Germinal center (tissue), 1 donor: Measurements from ENCODE around the gene GSAP.
"Not testable (repeated sequence)": the region's sequence is repeated elsewhere in the genome, so short reads cannot be mapped to it uniquely, and the experiment has no call there.

ENCODE experiments used
- DNase-seq: peaks from one replicate; pipeline ENCODE4 v3.0.0; 2012; ENCODE audit warnings: mixed read lengths, low spot score

Gene GSAP

DNA sequence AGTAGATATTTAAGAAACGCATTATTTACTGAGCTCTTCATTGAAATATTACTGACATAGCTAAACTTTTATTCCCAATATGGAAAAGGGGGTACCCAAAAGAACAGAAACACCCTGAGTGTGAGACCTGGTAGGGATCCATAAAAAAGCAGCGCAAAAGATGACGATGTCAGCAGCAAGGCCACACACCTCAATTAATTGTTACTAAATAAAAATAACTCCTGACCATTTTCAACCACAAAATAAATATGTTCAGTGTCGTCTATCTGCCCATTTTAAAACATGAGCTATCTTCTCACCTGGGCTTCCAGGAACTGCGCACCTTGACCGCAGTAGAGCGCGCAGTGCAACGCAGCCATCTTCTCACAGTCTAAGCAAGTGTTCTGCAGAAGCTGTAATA is 61.2 kb downstream of the GSAP start:
- no peak for DNase-seq

DNA sequence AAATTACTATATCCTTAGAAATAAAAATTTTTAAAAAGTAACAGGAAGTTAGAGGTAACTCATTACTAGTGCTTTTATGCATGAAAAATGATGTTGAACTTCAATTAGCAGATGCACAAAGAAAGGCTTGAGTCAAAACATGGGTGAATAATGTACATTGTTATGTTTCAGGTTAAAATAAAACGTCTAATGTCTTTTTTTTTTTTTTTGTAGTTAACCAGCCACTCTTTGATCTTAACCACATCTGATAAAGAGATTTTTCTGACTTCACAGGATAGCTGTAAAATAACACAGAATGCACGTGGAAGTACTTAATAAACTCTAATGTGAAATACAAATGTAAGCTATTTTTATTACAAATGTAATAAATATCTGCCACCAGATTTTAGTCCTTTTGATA is 61.7 kb downstream of the GSAP start:
- no peak for DNase-seq

GRCh38 chr7:77353911-77354310 is 62.2 kb downstream of the GSAP start:
- DNase-seq = no peak

DNA sequence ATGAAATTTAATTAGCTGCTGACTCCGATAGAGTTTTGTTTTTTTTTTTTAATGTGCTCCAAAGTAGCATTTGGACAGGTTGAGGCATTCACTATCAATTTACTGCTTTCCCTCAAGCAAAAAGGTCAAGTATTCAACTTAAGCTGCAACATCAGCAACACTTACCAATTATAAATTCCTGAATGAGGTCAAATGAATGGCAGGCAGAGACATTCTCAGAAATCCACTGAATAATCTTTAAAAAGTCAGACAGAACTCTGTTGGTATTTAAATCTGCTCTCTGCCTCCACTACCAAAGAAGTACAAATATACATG is 62.8 kb downstream of the GSAP start:
- no peak for DNase-seq

- no peak for DNase-seq
Observed at GRCh38 chr7:77352665-77353406, 63.3 kb downstream of the GSAP start.

DNA sequence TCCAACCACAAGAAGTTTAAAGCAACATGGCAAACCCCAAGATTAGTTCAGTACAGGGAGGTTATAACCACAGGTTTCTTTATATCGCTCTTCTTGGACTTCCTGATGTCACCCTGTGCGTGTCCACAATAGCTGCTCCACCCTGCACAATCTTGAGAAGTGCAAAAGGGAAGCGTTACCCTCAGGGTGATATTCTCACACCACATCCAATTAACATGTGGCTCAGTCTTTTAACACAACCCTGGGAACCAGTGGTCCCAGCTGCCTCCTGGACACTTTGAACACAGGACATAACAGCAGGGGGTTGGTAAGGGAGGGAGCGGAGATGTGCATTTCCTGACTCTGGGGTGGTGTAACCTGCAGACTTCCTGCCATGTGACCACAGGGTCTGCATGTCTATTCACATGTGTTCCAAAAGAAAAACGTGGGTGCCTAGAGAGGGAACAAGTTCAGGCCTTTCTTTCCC is 64.6 kb downstream of the GSAP start:
- DNase-seq = peak; percentile 43

GRCh38 chr7:77349141-77349540 is 67.0 kb downstream of the GSAP start:
- no peak for DNase-seq

GRCh38 chr7:77348371-77348813 is 67.8 kb downstream of the GSAP start:
- no peak for DNase-seq

- DNase-seq = no peak
Observed at GRCh38 chr7:77346441-77346840, 69.7 kb downstream of the GSAP start.

DNA sequence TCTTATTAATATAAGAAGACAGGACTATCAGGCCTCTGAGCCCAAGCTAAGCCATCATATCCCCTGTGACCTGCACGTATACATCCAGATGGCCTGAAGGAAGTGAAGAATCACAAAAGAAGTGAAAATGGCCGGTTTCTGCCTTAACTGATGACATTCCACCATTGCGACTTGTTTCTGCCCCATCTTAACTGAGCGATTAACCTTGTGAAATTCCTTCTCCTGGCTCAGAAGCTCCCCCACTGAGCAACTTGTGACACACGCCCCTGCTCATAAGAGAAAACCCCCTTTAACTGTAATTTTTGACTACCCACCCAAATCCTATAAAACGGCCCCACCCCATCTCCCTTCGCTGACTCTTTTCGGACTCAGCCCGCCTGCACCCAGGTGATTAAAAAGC is 70.7 kb downstream of the GSAP start:
- DNase-seq = not testable (repeated sequence)

- DNase-seq = no peak
Observed at GRCh38 chr7:77339726-77340125, 76.4 kb downstream of the GSAP start.

DNA sequence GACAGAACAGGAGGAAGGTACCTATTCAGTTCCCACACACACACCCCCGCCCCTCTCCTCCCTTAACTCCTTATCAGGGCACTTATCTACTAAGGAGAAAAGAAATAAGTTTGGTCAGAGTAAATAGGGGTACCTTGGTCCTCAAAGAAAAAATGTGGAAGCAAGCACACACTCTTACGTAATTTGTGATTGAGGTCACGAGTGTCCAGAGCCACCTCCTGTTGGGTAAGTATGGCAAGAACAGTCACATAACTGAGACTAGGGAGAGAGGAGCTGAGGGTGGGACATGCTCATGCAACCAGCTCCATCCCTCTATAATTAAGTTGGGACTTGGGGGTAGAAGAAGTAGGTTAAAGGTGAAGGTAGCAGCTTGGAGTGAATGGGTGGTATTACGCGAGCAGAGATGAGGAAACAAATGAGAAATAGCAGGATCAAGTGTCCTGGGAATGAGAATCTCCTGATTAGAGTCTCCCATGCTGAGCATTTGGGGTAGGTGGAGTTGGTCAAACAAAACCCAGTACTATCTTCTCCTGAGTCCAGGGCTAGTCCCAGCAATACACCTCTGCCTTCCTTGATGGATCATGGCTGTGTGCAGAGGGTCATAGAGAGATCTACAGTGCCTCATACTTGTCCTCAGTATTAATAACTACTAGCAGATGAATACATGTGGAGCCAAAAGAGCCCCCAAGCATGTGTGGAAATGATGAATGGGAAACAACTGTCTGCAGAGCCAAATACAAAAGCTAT is 77.1 kb downstream of the GSAP start:
- no peak for DNase-seq

- DNase-seq = peak; percentile 13
Observed at GRCh38 chr7:77338260-77338659, 77.9 kb downstream of the GSAP start.

- no peak for DNase-seq
Observed at GRCh38 chr7:77337456-77337990, 78.6 kb downstream of the GSAP start.

GRCh38 chr7:77335581-77335980 is 80.6 kb downstream of the GSAP start:
- no peak for DNase-seq

GRCh38 chr7:77334039-77334438 is 82.1 kb downstream of the GSAP start:
- DNase-seq = not testable (repeated sequence)

DNA sequence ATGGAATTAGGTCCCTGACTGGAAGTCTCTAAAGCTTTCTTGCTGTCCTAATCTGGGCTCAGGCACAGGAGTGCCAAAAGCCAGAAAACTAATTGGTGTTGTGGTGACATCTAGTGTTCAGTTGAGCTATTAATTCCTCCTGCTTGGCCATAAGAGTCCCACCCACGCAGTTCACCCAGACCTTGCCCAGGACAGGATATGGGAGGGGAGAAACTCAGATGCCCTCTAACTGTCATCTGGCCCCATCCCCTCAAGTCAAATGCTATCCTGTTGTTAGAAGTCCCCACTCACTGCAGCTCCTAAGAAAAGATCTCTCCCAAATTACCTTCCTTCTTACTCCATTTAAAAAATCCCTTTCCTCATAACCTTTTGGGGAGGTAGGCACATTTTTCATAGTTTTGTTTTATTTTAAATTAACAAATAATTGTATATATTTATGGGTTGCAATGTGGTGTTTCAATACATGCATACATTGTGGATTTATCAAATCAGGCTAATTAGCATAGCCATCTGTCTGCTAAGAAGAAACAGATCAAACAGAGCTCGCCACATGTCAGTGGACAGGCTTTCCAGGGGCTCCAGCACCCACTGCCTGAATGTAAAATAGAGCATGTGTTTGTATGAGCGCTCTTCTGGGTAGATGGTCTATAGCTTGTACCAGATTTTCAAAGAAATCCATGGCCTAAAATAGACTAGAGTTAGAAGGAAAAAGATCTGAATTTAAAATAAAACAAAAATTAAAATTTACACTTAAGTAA is 84.0 kb downstream of the GSAP start:
- peak; percentile 75 for DNase-seq

DNA sequence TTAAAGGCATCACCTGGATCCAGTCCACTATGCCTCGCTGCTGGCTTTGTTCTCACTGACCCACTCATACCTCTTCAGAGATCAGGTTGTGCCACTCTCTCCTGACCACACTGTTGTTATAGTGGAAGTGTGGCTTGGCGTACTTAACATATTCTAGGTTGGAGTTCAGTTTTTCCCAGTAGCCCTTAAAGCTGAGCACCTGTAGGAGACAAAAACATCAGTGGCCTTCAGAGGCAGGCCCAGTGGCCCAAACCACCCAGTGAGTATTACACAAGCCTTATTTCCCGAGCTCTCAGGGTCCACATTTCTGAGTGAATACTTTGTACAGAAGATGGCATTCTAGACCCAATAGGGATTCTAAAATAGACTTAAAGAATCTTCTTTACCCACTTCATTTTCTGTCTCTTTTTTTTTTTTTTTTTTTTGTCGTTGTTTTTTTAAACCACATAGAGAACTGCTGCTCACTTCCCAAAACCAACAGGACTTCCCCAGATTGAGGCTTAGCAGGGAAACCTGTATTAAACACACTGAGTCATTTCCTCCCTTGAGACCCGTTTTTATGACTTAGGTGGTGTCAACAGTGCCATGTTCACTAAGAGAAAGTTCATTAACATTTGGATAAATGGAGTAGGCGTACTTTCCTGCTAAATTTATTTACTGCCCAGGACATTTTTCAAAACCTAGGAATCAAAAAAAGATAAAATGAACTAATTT is 85.8 kb downstream of the GSAP start:
- DNase-seq = peak; percentile 55

GRCh38 chr7:77329466-77330168 is 86.5 kb downstream of the GSAP start:
- DNase-seq = no peak

GRCh38 chr7:77328669-77329068 is 87.5 kb downstream of the GSAP start:
- no peak for DNase-seq

DNA sequence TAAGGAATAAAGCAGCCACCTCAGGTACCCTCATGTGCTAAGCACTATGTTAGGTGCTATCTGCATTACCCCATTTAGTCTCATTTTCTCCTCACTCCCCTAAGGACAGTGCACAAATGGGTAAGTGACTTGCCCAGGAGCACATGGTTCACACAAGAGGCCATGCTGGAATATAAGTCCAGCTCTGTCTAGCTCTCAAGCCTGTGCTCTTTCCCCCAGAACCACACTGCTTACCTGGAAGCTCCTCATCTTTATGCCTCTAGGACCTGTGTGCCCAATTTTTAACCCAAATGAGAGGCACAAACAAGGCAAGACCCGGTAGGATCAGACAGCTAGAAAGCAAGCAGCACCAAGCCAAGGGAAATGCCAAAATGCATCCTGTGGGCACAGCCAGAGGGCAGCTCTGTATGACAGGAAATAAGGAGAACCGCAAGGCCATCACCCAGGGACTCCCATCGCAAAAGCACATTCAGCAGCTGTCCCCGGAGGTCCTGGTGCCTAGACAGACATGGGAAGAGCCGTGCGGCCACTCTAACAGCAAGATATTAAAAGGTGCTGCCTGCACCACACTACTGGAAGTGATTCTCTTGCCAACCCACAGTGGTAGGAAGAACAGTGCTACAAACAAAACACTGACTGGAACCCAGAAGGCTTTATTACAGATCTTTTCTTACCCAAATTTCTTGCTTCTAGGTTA is 88.1 kb downstream of the GSAP start:
- DNase-seq = no peak
